OCI-M2 (cell line): ENCODE results near the gene PLEKHM1.
"Not testable (repeated sequence)": the region's sequence is repeated elsewhere in the genome, so short reads cannot be mapped to it uniquely, and the experiment has no call there.

Experiments
- DNase-seq: peaks from one replicate; lab custom pipeline; 2025; ENCODE audit not compliant: unreplicated experiment; lab: John Stamatoyannopoulos, UW

PLEKHM1 gene

GRCh38 chr17:45461524-45462327, 28.8 kb downstream of the PLEKHM1 start:
- not testable (repeated sequence) for DNase-seq

DNA sequence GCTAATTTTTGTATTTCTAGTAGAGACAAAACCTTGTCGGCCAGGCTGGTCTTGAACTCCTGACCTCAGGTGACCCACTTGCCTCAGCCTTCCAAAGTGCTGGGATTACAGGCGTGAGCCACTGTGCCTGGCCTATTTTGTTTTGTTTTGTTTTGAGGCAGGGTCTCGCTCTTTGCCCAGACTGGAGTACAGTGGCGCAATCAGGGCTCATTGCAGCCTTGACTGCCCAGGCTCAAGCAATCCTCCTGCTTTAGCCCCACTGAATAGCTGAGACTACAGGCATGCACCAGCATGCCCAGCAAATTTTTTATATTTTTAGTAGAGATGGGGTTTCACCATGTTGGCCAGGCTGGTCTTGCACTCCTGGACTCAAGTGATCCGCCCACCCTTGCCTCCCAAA, 30.1 kb downstream of the PLEKHM1 start:
- DNase-seq: not testable (repeated sequence)

- not testable (repeated sequence) for DNase-seq
Observed at GRCh38 chr17:45454341-45454740, 36.2 kb downstream of the PLEKHM1 start.

GRCh38 chr17:45453731-45454130, 36.8 kb downstream of the PLEKHM1 start:
- not testable (repeated sequence) for DNase-seq

GRCh38 chr17:45453225-45453534, 37.3 kb downstream of the PLEKHM1 start:
- not testable (repeated sequence) for DNase-seq

GRCh38 chr17:45452329-45453224, 37.9 kb downstream of the PLEKHM1 start:
- DNase-seq: not testable (repeated sequence)

- not testable (repeated sequence) for DNase-seq
Observed at GRCh38 chr17:45451660-45452059, 38.9 kb downstream of the PLEKHM1 start.

- no peak for DNase-seq
Observed at GRCh38 chr17:45451131-45451530, 39.4 kb downstream of the PLEKHM1 start.

- DNase-seq: not testable (repeated sequence)
Observed at GRCh38 chr17:45449708-45450329, 40.7 kb downstream of the PLEKHM1 start.

GRCh38 chr17:45449260-45449659, 41.3 kb downstream of the PLEKHM1 start:
- DNase-seq: not testable (repeated sequence)

GRCh38 chr17:45448483-45448882, 42.0 kb downstream of the PLEKHM1 start:
- DNase-seq: not testable (repeated sequence)

DNA sequence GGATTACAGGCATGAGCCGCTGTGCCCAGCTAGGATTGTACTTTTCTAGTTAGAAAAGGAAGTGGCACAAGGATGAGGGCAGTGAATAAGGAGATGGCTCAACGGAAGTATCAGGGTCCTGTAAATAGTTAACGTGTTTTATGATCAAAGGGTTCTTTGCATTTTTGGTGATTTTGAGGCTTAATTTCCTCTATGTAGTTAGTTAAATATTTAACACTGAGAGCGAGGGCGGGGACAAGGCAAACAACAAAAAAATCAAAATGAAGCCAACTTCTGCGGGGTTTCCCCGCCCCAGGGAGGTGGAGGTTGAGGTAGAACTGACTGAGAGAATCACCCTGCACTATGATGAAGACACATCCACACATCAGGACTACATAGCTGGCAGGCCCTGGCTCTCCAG, 42.5 kb downstream of the PLEKHM1 start:
- DNase-seq: not testable (repeated sequence)

- DNase-seq: not testable (repeated sequence)
Observed at GRCh38 chr17:45447650-45448049, 42.9 kb downstream of the PLEKHM1 start.

GRCh38 chr17:45446872-45447625, 43.5 kb downstream of the PLEKHM1 start:
- not testable (repeated sequence) for DNase-seq

DNA sequence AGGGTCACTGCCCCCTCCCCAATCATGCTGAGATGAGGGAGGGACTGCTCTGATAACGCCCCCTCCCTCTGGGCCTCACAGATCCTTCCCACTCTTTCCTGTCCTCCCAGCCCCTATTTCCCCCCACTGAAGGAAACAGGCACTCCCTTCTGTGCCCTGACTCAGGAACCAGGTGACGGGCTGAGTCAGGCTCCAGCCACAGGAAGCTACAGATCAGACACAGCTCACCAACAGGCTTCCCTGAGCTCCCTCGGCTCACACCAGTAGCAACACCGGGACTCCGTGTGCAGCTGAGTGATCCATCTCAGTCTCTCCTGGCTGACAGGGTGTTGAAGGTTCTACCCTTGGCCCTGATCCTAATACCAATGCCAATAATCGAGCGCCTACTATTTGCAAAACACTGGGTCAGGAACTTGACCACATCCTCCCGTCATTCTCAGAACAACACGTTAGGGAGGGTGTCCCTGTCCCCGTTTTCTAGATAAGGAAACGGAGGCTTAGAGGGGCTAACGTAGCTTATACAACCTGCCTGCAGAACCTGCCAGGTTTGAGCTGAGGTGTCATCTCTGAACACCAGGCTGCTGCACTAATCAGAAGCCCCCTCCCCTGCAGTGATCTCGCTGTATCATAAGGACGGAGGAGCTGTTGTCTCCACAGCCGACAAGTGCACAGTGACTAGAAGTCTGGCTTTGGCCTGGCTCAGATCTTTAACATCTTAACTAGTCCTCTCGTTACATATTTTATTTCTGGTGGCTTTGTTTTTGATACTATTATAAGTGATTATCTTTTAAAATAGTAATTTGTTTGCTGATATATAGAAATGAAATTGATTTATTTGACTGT, 44.4 kb downstream of the PLEKHM1 start:
- not testable (repeated sequence) for DNase-seq

GRCh38 chr17:45444856-45445820, 45.4 kb downstream of the PLEKHM1 start:
- not testable (repeated sequence) for DNase-seq

- DNase-seq: not testable (repeated sequence)
Observed at GRCh38 chr17:45444301-45444700, 46.2 kb downstream of the PLEKHM1 start.

DNA sequence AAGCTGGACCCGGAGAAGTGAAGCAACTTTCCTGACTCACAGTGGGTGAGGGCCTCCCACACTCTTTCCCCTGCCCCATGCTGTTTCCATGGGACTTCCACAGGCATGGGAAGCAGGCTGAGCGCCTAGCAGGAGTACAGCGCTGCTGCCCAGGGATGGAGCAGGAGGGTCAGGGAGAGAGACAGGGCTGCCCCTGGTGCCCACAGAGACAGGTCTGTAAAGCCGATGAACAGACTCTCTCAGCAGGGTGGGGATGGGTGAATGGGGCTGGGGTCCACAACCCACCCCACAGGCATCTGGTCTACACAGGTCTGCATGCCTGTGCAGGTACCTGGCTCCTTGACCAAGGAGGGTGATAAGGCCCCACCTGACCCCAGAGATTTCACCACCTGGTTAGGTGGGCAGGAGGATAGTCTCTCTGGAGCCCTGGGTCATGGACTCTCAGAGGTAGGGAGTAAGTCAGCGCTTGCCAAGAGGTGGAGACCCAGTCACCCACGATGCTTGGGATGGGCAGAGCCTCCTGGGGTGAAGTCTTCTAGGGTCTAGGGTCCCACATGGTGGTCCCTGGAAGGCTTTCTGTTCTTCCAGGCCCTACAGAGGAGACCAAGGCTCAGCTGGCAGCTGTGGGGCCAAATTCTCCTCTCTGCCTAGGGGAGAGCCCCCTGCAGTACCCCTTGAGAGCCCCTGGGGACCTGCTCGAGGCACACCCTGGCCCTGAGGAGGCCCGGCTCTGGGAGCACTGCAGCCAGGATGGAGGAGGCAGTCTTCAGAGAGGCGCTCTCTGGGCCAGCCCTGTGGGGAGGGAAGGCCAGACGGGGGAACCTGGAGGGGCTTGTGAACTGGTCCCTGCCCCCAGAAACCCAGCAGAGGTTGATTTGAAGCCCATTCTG, 46.9 kb downstream of the PLEKHM1 start:
- not testable (repeated sequence) for DNase-seq
